Left ventricle myocardium superior (tissue), 1 donor: ENCODE measurements around the gene CPT1C. TPM values are rescaled to one million over a fixed set of nuclear protein-coding genes. Genes with fewer than 3 reads are reported as not detected.
"Not testable (repeated sequence)": the region's sequence is repeated elsewhere in the genome, so short reads cannot be mapped to it uniquely, and the experiment has no call there.

ENCODE experiments used
- ATAC-seq: fragments of 200-7000 bp; cut with Tn5 transposase; one replicate; pipeline ENCODE4 v1.9.1; 2020; ENCODE audit warnings: mild to moderate bottlenecking, moderate library complexity
- DNase-seq: peaks from one replicate; pipeline ENCODE4 v3.0.0-alpha.2; 2020
- intact Hi-C: fragments of 100-400 bp; cut with micrococcal nuclease; formaldehyde crosslinking; loops from one replicate; pipeline ENCODE4 v1.11.0; 2022
- total RNA-seq: library from RNA; stranded (reverse); fragmentation: NEBNext Ultra II Directional; extraction: Animal tissue kit (Norgen Biotek cat#: 25700); gene quantifications from one replicate; pipeline ENCODE4 v1.2.1, GENCODE V29; 2021
- donor health status: DM: no; HTN: yes; CAD: no; lungs with severe emphysema.

Gene CPT1C
- total RNA-seq, 1 donor from 2014 or later, result 3.1 TPM

- DNase-seq, result peak; percentile 77
- intact Hi-C loops, result no loop called here
- peak; percentile 59 for ATAC-seq
Measured at GRCh38 chr19:49691243-49692146, 579 bp downstream of the CPT1C start.

- intact Hi-C loops, result no loop called here
- DNase-seq, result no peak
Measured at GRCh38 chr19:49692147-49692506, 1.2 kb downstream of the CPT1C start.

GRCh38 chr19:49696115-49696514 is 5.2 kb downstream of the CPT1C start:
- intact Hi-C loops, result no loop called here
- DNase-seq (no peak), ATAC-seq (no peak)

More at GRCh38 chr19:49692147-49692506, 1.2 kb downstream of the CPT1C start:
- ATAC-seq, result no peak

GRCh38 chr19:49696865-49697264 is 5.9 kb downstream of the CPT1C start:
- no peak for DNase-seq
- no peak for ATAC-seq
- intact Hi-C loops, result no loop called here

- ATAC-seq, result no peak
- intact Hi-C loops, result no loop called here
- DNase-seq, result no peak
Measured at GRCh38 chr19:49699364-49699763, 8.4 kb downstream of the CPT1C start.

GRCh38 chr19:49700563-49700962 is 9.6 kb downstream of the CPT1C start:
- DNase-seq (no peak), ATAC-seq (no peak)
- intact Hi-C loops, result no loop called here

GRCh38 chr19:49701271-49701786 is 10.4 kb downstream of the CPT1C start:
- intact Hi-C loops, result no loop called here
- DNase-seq (no peak), ATAC-seq (no peak)

- no peak for ATAC-seq
- intact Hi-C loops, result no loop called here
Measured at GRCh38 chr19:49704888-49705642, 14.1 kb downstream of the CPT1C start.

GRCh38 chr19:49705919-49706318 is 15.0 kb downstream of the CPT1C start:
- no peak for DNase-seq
- no peak for ATAC-seq

More at GRCh38 chr19:49704888-49705642, 14.1 kb downstream of the CPT1C start:
- no peak for DNase-seq

GRCh38 chr19:49710372-49710951 is 19.5 kb downstream of the CPT1C start:
- DNase-seq (no peak), ATAC-seq (no peak)
- intact Hi-C loops, result no loop called here

More at GRCh38 chr19:49705919-49706318, 15.0 kb downstream of the CPT1C start:
- intact Hi-C loops, result no loop called here

- DNase-seq (peak; percentile 70), ATAC-seq (peak; percentile 54)
- intact Hi-C loops, result no loop called here
Measured at GRCh38 chr19:49712397-49712859, 21.5 kb downstream of the CPT1C start.

- ATAC-seq (no peak), DNase-seq (no peak)
- intact Hi-C loops, result no loop called here
Measured at GRCh38 chr19:49713236-49713845, 22.4 kb downstream of the CPT1C start.

- DNase-seq, result no peak
Measured at GRCh38 chr19:49716154-49716553, 25.2 kb downstream of the CPT1C start.

GRCh38 chr19:49718511-49718910 is 27.6 kb downstream of the CPT1C start:
- intact Hi-C loops, result no loop called here
- ATAC-seq, result no peak
- no peak for DNase-seq

More at GRCh38 chr19:49716154-49716553, 25.2 kb downstream of the CPT1C start:
- intact Hi-C loops, result no loop called here
- ATAC-seq, result no peak

- intact Hi-C loops, result no loop called here
- DNase-seq, result no peak
- ATAC-seq, result no peak
Measured at GRCh38 chr19:49718991-49719390, 28.1 kb downstream of the CPT1C start.

GRCh38 chr19:49719420-49719819 is 28.5 kb downstream of the CPT1C start:
- intact Hi-C loops, ATAC-seq, DNase-seq: not testable (repeated sequence)

- DNase-seq, result peak; percentile 72
- peak; percentile 89 for ATAC-seq
- intact Hi-C loops, result no loop called here
Measured at GRCh38 chr19:49727217-49728030, 36.5 kb downstream of the CPT1C start.

GRCh38 chr19:49730166-49730565 is 39.2 kb downstream of the CPT1C start:
- ATAC-seq (no peak), DNase-seq (no peak)
- intact Hi-C loops, result no loop called here
